ENCODE data around the gene CCDC97.
A peak's percentile ranks its signal among the peaks of the same experiment; 100 is the strongest.

CCDC97 gene

GRCh38 chr19:41364524-41365391 lies 54.8 kb downstream of the CCDC97 start:
- TF ChIP-seq RARB (CRISPR knock-in tag; IDR thresholded peaks at IDR 0.05) (no peak), OSR1 (CRISPR knock-in tag; IDR thresholded peaks at IDR 0.05) (no peak), ZNF8 (CRISPR knock-in tag; IDR thresholded peaks at IDR 0.05) (no peak), BACH2 (CRISPR knock-in tag; IDR thresholded peaks at IDR 0.05; ENCODE audit: borderline replicate concordance) (no peak), ZFP30 (CRISPR knock-in tag; IDR thresholded peaks at IDR 0.05) (no peak), ZNF565 (CRISPR knock-in tag; conservative IDR thresholded peaks at IDR 0.05; ENCODE audit: low read depth) (no peak), TCF4 (CRISPR knock-in tag; IDR thresholded peaks at IDR 0.05; ENCODE audit: borderline replicate concordance) (no peak), ZNF70 (CRISPR knock-in tag; IDR thresholded peaks at IDR 0.05) (no peak), CSDC2 (CRISPR knock-in tag; IDR thresholded peaks at IDR 0.05) (no peak), ISL1 (CRISPR knock-in tag; IDR thresholded peaks at IDR 0.05) (no peak), ZC3H10 (CRISPR knock-in tag; IDR thresholded peaks at IDR 0.05) (no peak), ESRRG (CRISPR knock-in tag; IDR thresholded peaks at IDR 0.05) (no peak), GLIS3 (CRISPR knock-in tag; IDR thresholded peaks at IDR 0.05) (no peak), PPARA (CRISPR knock-in tag; IDR thresholded peaks at IDR 0.05; ENCODE audit: borderline replicate concordance) (no peak), SNAI2 (CRISPR knock-in tag; IDR thresholded peaks at IDR 0.05) (no peak), PATZ1 (CRISPR knock-in tag; IDR thresholded peaks at IDR 0.05; ENCODE audit: borderline replicate concordance) (no peak), TSHZ2 (CRISPR knock-in tag; IDR thresholded peaks at IDR 0.05) (no peak), CREB5 (CRISPR knock-in tag; IDR thresholded peaks at IDR 0.05; ENCODE audit: low read depth) (no peak), ARNTL (CRISPR knock-in tag; IDR thresholded peaks at IDR 0.05; ENCODE audit: borderline replicate concordance, low read depth) (no peak)
- no peak for ATAC-seq

GRCh38 chr19:41366089-41366488 lies 56.1 kb downstream of the CCDC97 start:
- no peak for TF ChIP-seq ZFP3 (CRISPR knock-in tag; IDR thresholded peaks at IDR 0.05)
- TF ChIP-seq ZC3H10 (CRISPR knock-in tag; IDR thresholded peaks at IDR 0.05), result no peak
- TF ChIP-seq SNAI2 (CRISPR knock-in tag; IDR thresholded peaks at IDR 0.05), result no peak
- no peak for TF ChIP-seq TSHZ2 (CRISPR knock-in tag; IDR thresholded peaks at IDR 0.05)
- no peak for TF ChIP-seq TCF4 (CRISPR knock-in tag; IDR thresholded peaks at IDR 0.05; ENCODE audit: borderline replicate concordance)
- no peak for TF ChIP-seq ISL1 (CRISPR knock-in tag; IDR thresholded peaks at IDR 0.05)
- TF ChIP-seq ESRRG (CRISPR knock-in tag; IDR thresholded peaks at IDR 0.05), result no peak
- no peak for ATAC-seq

GRCh38 chr19:41367848-41368301 lies 57.9 kb downstream of the CCDC97 start:
- TF ChIP-seq ISL1 (CRISPR knock-in tag; IDR thresholded peaks at IDR 0.05) (peak; percentile 24; the same call in 1 of the 2 replicates), ESRRG (CRISPR knock-in tag; IDR thresholded peaks at IDR 0.05) (no peak)
- peak; percentile 57 for ATAC-seq

Data from SK-N-SH treated with all-trans-retinoic acid at 6 μM for 48 hours (cell line).